ENCODE data around the gene KLF11. TPM values are rescaled to one million over a fixed set of nuclear protein-coding genes. Genes with fewer than 3 reads are reported as not detected.

KLF11 gene
- total RNA-seq, 1 donor: 8.3 TPM

DNA sequence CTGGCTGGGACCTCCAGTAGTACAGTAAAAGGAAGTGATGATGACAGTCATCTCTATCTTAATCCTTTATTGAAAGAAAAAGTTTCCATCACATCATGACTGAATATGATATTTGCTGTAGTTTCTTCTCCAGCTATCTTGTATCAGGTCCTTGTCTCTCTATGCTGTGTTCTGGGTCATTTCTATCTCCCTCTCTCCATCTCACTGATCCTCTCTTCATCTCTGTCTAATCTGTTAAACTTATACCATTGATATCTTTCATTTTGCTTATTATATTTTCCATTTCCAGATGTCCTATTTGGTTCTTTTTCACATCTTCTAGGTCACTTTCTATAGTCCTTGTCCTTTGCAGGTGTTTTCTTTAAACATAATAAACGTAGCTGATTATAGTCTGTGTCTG lies 24.5 kb downstream of the KLF11 start:
- DNase-seq (ENCODE audit: insufficient read length, low spot score, missing footprints): no peak
- TF ChIP-seq, protein P1, sequence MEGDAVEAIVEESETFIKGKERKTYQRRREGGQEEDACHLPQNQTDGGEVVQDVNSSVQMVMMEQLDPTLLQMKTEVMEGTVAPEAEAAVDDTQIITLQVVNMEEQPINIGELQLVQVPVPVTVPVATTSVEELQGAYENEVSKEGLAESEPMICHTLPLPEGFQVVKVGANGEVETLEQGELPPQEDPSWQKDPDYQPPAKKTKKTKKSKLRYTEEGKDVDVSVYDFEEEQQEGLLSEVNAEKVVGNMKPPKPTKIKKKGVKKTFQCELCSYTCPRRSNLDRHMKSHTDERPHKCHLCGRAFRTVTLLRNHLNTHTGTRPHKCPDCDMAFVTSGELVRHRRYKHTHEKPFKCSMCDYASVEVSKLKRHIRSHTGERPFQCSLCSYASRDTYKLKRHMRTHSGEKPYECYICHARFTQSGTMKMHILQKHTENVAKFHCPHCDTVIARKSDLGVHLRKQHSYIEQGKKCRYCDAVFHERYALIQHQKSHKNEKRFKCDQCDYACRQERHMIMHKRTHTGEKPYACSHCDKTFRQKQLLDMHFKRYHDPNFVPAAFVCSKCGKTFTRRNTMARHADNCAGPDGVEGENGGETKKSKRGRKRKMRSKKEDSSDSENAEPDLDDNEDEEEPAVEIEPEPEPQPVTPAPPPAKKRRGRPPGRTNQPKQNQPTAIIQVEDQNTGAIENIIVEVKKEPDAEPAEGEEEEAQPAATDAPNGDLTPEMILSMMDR (IDR thresholded peaks at IDR 0.05; ENCODE audit: extremely low read depth, low read depth, low read length): no peak
- no peaks in the 10 kb centered on the region for H3K4me1 ChIP-seq (ENCODE audit: insufficient read depth, low read length)
- H3K4me2 ChIP-seq (ENCODE audit: insufficient read depth, low read length): no peak overlapping the region
- no peaks in the 10 kb centered on the region for H3K27me3 ChIP-seq (ENCODE audit: insufficient read depth, low read length)
- no peaks in the 10 kb centered on the region for H3K36me3 ChIP-seq (ENCODE audit: insufficient read depth, low read length)
- no peak overlapping the region for H2AFZ ChIP-seq (ENCODE audit: low read length)
- H3K27ac ChIP-seq (ENCODE audit: low read depth, low read length): no peak overlapping the region
- no peaks in the 10 kb centered on the region for H4K20me1 ChIP-seq (ENCODE audit: insufficient read depth, low read length)
- H3K9me3 ChIP-seq (ENCODE audit: low read depth, low read length): no peaks in the 10 kb centered on the region
- H3K4me3 ChIP-seq (ENCODE audit: insufficient read depth, low read length): no peak overlapping the region
- no peaks in the 10 kb centered on the region for H3K79me2 ChIP-seq (ENCODE audit: insufficient read depth, low read length)

GRCh38 chr2:10071176-10071575 lies 27.8 kb downstream of the KLF11 start:
- no peak for DNase-seq (ENCODE audit: insufficient read length, low spot score, missing footprints)

GRCh38 chr2:10071595-10071994 lies 28.2 kb downstream of the KLF11 start:
- no peaks in the 10 kb centered on the region for H3K36me3 ChIP-seq (ENCODE audit: insufficient read depth, low read length)
- H3K4me1 ChIP-seq (ENCODE audit: insufficient read depth, low read length): no peaks in the 10 kb centered on the region
- TF ChIP-seq, protein P1 (IDR thresholded peaks at IDR 0.05; ENCODE audit: extremely low read depth, low read depth, low read length): no peak
- no peaks in the 10 kb centered on the region for H3K9me3 ChIP-seq (ENCODE audit: low read depth, low read length)
- H3K4me2 ChIP-seq (ENCODE audit: insufficient read depth, low read length): no peak overlapping the region
- H2AFZ ChIP-seq (ENCODE audit: low read length): no peak overlapping the region
- DNase-seq (ENCODE audit: insufficient read length, low spot score, missing footprints): peak; percentile 53
- H4K20me1 ChIP-seq (ENCODE audit: insufficient read depth, low read length): peaks cover 2% of the 10 kb centered on the region
- H3K4me3 ChIP-seq (ENCODE audit: insufficient read depth, low read length): no peak overlapping the region
- no peak overlapping the region for H3K27ac ChIP-seq (ENCODE audit: low read depth, low read length)
- H3K79me2 ChIP-seq (ENCODE audit: insufficient read depth, low read length): no peaks in the 10 kb centered on the region
- H3K27me3 ChIP-seq (ENCODE audit: insufficient read depth, low read length): peaks cover 19% of the 10 kb centered on the region

More at GRCh38 chr2:10071176-10071575, 27.8 kb downstream of the KLF11 start:
- H3K79me2 ChIP-seq (ENCODE audit: insufficient read depth, low read length): no peaks in the 10 kb centered on the region
- H3K9me3 ChIP-seq (ENCODE audit: low read depth, low read length): no peaks in the 10 kb centered on the region
- H3K36me3 ChIP-seq (ENCODE audit: insufficient read depth, low read length): no peaks in the 10 kb centered on the region
- peaks cover 14% of the 10 kb centered on the region for H3K27me3 ChIP-seq (ENCODE audit: insufficient read depth, low read length)
- TF ChIP-seq, protein P1 (IDR thresholded peaks at IDR 0.05; ENCODE audit: extremely low read depth, low read depth, low read length): no peak
- no peaks in the 10 kb centered on the region for H3K4me1 ChIP-seq (ENCODE audit: insufficient read depth, low read length)
- H3K27ac ChIP-seq (ENCODE audit: low read depth, low read length): no peak overlapping the region
- H3K4me3 ChIP-seq (ENCODE audit: insufficient read depth, low read length): no peak overlapping the region
- no peak overlapping the region for H2AFZ ChIP-seq (ENCODE audit: low read length)
- no peak overlapping the region for H3K4me2 ChIP-seq (ENCODE audit: insufficient read depth, low read length)
- H4K20me1 ChIP-seq (ENCODE audit: insufficient read depth, low read length): peaks cover 2% of the 10 kb centered on the region

- DNase-seq (ENCODE audit: insufficient read length, low spot score, missing footprints): peak; percentile 98
- H3K27ac ChIP-seq (ENCODE audit: low read depth, low read length): no peak overlapping the region
- no peaks in the 10 kb centered on the region for H3K9me3 ChIP-seq (ENCODE audit: low read depth, low read length)
- peaks cover 2% of the 10 kb centered on the region for H4K20me1 ChIP-seq (ENCODE audit: insufficient read depth, low read length)
- H3K4me1 ChIP-seq (ENCODE audit: insufficient read depth, low read length): no peaks in the 10 kb centered on the region
- H3K79me2 ChIP-seq (ENCODE audit: insufficient read depth, low read length): no peaks in the 10 kb centered on the region
- H3K36me3 ChIP-seq (ENCODE audit: insufficient read depth, low read length): no peaks in the 10 kb centered on the region
- H3K27me3 ChIP-seq (ENCODE audit: insufficient read depth, low read length): peaks cover 27% of the 10 kb centered on the region
- H2AFZ ChIP-seq (ENCODE audit: low read length): no peak overlapping the region
- no peak overlapping the region for H3K4me3 ChIP-seq (ENCODE audit: insufficient read depth, low read length)
- H3K4me2 ChIP-seq (ENCODE audit: insufficient read depth, low read length): peak overlapping the region; percentile 50
- TF ChIP-seq, protein P1 (IDR thresholded peaks at IDR 0.05; ENCODE audit: extremely low read depth, low read depth, low read length): peak; percentile 84
These were observed 29.5 kb downstream of the KLF11 start for GRCh38 chr2:10072656-10073480.

All from osteoblast (primary cell).